Adipocyte (in vitro differentiated cells): Measurements from ENCODE around the gene TAS1R3.

Source experiments
- DNase-seq: peaks from one replicate; pipeline ENCODE4 v3.0.0-alpha.2; 2015; ENCODE audit warnings: low read depth
- H3K27me3 ChIP-seq: replicated peaks from 2 replicates; pipeline ENCODE4 v1.7.0; 2013; ENCODE audit warnings: mild to moderate bottlenecking, low read length, moderate library complexity; ENCODE audit not compliant: control insufficient read depth, insufficient read depth
- H3K36me3 ChIP-seq: 2 replicates; pipeline ENCODE4 v1.7.0; 2013; ENCODE audit warnings: low read length, mild to moderate bottlenecking, moderate library complexity; ENCODE audit not compliant: control insufficient read depth, insufficient read depth, severe bottlenecking
- H3K4me1 ChIP-seq: 2 replicates; pipeline ENCODE4 v1.7.0; 2013; ENCODE audit warnings: mild to moderate bottlenecking, low read length, moderate library complexity; ENCODE audit not compliant: control insufficient read depth, insufficient read depth
- H3K4me3 ChIP-seq: 2 replicates; pipeline ENCODE4 v1.7.0; 2013; ENCODE audit warnings: mild to moderate bottlenecking, low read length, moderate library complexity
- H3K9ac ChIP-seq: 2 replicates; pipeline ENCODE4 v1.7.0; 2013; ENCODE audit warnings: mild to moderate bottlenecking, low read length, moderate library complexity
- H3K9me3 ChIP-seq: 2 replicates; pipeline ENCODE4 v1.7.0; 2013; ENCODE audit warnings: mild to moderate bottlenecking, low read length, moderate library complexity; ENCODE audit not compliant: control insufficient read depth

The TAS1R3 gene

DNA sequence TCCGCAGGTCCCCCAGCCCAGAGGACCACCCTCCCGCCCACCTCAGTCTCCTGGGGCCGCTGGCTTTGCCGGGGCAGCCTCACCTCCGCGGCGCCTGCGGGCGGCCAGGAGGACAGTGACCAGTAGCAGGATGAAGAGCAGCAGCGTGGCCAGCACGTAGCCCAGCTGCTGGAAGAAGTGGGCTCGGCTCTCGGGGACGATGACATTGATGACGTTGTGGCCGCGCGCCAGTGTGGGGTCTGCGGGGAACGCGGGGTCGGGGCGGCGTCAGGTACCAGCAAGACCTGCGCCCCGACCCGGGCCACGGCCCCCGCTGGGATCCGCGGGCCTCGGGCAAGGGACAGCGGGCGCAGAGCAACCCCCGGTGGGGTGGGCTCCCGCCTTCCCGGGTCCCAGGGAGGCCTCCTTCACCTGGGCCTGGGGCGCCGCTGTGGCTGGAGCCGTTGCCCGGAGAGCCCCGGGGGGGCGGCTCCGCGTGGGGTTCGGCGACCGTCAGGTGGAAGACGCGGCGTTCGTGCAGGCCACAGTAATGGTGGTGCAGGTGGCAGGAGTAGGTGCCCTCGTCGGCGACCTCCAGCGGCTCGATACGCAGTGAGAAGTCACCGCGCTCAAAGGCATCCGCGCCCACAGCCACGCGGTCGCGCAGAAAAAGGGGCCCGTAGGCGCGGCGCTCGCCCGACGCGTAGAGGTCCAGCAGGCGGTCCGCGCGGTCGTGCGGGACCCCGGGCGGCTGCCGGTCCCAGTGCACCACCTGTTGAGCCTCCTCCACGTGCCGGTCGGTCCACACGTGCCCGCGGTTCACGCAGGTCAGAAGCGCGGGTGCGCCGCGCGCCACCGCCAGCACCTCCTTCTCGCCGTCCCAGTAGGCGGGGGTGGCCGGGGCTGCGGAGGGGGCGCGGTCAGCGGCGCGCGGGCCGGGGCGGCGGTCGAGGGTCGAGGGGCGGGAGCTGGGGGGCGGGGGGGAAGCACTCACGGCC, 23.5 kb downstream of the TAS1R3 start:
- peaks cover 26% of the 10 kb centered on the region for H3K36me3 ChIP-seq
- peak overlapping the region; percentile 61 for H3K4me3 ChIP-seq
- H3K9ac ChIP-seq = peak overlapping the region; percentile 58
- no peaks in the 10 kb centered on the region for H3K27me3 ChIP-seq
- H3K9me3 ChIP-seq = no peaks in the 10 kb centered on the region
- DNase-seq = no peak
- H3K4me1 ChIP-seq = peaks cover 29% of the 10 kb centered on the region

DNA sequence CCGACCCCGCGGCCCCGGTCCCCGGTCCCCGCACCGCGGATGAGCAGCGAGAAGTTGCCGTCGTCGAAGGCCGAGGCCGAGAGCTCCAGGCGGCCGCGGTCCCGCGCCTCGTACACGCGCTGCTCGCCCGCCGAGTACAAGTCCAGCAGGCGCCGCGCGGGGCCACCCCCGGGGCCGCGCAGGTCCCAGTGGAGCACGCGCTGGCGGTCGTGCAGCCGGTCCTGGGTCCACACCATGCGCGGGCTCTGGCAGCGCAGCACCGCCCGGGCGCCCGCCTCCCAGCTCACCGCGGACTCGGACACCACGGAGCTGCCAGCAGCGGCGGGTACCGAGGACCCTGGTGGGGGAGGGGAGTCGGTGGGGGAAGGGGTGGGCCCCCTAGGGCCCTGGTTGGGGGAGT, 24.3 kb downstream of the TAS1R3 start:
- peaks cover 26% of the 10 kb centered on the region for H3K36me3 ChIP-seq
- H3K4me3 ChIP-seq = peak overlapping the region; percentile 58
- H3K27me3 ChIP-seq = no peaks in the 10 kb centered on the region
- no peaks in the 10 kb centered on the region for H3K9me3 ChIP-seq
- DNase-seq = peak; percentile 64
- peak overlapping the region; percentile 34 for H3K9ac ChIP-seq
- peaks cover 36% of the 10 kb centered on the region for H3K4me1 ChIP-seq

DNA sequence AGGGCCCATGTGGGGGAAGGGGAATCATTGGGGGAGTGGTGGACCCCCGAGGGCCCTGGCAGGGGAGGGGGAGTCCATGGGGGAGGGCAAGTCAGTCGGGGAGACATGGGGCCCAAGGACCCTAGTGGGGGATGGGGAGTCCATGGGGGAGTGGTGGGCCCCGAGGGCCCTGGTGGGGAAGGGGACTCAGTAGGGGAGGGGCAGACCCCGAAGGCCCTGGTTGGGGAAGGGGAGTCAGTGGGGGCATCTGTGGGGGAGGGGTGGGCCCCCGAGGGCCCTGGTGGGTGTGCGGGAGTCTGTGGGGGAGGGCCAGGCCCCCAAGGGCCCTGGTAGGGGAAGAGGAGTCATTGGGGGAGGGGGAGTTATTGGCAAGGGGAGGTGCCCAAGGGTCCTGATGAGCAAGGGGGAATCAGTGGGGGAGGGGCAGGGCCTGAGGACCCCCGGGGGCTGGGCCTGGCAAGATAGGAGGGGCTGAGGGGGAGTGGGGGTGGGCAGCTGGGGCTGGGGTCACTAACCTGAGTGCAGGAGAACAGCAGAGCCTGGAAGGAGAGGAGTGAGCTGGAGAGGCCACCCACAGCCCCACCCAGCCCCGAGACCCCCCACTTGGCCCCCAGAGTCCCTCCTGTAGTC, 25.2 kb downstream of the TAS1R3 start:
- Histone ChIP-seq H3K27me3 (no peaks in the 10 kb centered on the region), H3K9ac (peak overlapping the region; percentile 100), H3K36me3 (peaks cover 26% of the 10 kb centered on the region), H3K4me1 (peaks cover 42% of the 10 kb centered on the region), H3K4me3 (peak overlapping the region; percentile 89), H3K9me3 (no peaks in the 10 kb centered on the region)
- DNase-seq = no peak

DNA sequence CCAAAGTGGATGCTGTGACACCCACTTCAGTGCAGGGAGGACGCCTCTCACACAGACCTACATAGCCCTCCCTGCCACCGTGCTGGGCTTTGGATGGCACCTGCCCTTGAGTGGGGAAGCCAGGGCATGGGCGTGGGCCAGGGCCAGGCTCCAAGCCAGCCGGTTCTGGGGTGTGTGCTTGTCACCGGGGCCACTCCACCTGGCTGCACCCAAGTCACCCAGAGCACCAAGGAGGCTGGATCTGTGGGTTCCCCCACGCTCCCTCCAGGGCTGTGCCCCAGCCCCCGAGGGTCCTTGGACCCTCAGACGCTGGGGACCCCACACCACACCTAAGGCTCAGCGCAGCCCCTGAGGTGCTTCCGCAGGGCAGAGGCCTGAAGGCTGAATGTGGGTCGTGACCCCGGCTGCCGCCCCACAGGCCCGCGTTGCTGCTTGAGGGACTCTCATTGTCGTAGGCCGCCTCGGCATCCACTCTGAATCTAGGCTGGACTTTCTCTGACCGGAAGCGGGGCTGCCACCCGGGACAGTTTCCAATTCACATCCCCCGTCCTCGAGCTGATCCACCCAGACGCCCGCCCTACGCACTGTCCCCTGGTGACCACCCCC, 25.8 kb downstream of the TAS1R3 start:
- Histone ChIP-seq H3K4me1 (peaks cover 48% of the 10 kb centered on the region), H3K36me3 (peaks cover 26% of the 10 kb centered on the region), H3K9ac (peak overlapping the region; percentile 100), H3K4me3 (peak overlapping the region; percentile 89), H3K9me3 (no peaks in the 10 kb centered on the region), H3K27me3 (no peaks in the 10 kb centered on the region)
- DNase-seq = peak; percentile 55

DNA sequence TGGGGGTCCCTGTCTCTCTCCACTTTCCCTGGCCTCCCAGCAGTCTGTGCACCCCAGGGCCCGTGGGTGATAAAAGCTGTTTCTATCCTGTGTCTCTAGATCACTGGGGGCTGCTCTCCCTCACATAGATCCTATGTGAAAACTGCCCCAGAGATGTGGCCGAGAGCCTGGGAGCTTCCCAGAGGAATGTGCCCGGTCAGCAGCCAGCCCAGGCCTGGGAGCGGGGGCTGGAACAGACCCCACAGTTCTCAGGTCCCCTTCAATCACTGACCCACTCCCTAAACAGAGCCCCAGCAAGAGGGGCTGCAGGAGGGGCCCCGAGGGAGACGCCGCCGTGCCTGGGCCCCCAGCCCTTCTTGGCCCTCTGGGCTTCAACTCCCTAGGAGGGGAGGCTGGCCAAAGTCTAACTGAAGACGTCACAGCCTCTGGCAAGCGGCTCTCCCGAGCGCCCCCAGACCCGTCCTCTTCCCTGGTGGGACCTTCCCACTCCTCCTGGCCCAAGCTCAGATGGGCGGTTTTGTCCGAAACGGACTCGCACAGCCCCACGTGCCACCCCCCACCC, 26.9 kb downstream of the TAS1R3 start:
- H3K27me3 ChIP-seq = no peaks in the 10 kb centered on the region
- H3K9ac ChIP-seq = peak overlapping the region; percentile 100
- H3K4me1 ChIP-seq = peaks cover 43% of the 10 kb centered on the region
- H3K36me3 ChIP-seq = peaks cover 19% of the 10 kb centered on the region
- H3K4me3 ChIP-seq = peak overlapping the region; percentile 89
- H3K9me3 ChIP-seq = no peaks in the 10 kb centered on the region
- DNase-seq = peak; percentile 56

DNA sequence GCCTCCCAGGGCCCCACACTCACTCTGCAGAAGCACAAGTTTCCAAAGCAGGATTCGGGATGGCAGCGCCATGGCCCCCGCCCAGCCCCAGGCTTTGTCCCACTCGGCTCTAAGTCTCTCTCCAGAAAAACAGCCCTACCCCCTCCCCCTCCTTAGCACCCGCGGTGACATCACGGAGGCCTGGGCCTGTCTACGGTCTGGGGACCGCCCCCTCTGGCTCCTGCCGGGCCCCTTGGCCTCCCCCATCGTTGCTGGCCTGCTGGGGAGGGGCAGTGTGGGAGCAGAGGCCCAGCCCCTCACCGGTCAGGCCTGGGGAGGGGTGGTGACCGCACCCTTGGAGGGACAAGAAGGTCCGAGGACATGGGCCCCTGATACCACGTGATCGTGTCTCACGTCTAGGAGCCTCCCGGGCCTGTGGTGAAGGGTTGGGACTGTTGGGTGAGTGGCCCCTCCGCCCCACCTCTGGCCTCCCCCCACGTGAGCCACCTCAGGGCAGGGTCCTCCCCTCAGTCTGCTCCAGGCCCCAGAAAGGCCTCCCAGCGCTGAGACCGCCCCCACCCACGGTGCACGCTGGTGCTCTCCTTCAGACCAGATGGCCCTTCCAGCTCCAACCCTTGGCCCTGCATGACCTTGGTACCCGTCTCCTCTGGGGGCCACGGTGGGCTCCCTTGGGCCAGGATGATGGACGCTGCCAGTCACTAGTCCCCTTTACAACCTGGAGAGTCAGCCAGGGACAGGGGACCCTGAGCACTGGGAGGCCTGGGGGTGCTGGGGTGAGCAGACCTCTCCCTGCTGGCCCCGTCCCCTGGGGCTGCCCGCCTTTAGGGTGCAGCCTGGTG, 27.6 kb downstream of the TAS1R3 start, which contains the start of gene MXRA8:
TSS of gene MXRA8 (minus strand) at position 123 of the 839 bp plus-strand sequence. CDS start at position 72, 51 bp downstream.
- H3K4me1 ChIP-seq = peaks cover 37% of the 10 kb centered on the region
- DNase-seq = peak; percentile 95
- H3K9ac ChIP-seq = peak within 1 kb of the TSS; percentile 100
- H3K36me3 ChIP-seq = peaks cover 12% of the 10 kb centered on the region
- peak within 1 kb of the TSS; percentile 89 for H3K4me3 ChIP-seq
- no peaks in the 10 kb centered on the region for H3K9me3 ChIP-seq
- no peaks in the 10 kb centered on the region for H3K27me3 ChIP-seq

DNA sequence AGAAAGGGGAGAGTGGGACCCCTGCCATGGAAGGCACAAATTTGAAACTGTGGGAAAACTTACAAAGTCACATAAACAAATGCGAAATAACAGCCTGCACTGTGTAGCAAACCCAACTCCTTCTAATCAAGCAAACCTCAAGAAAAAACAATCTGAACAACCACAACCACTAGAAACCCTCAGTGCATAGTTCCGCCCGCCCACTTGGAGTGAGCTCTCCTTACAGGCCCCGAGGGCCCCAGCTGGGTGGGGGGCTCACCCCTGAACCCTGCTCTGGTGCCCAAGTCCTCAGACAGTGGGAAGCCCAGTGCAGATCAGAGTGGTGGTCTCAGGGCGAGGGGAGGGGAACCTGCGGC, 28.2 kb downstream of the TAS1R3 start:
- Histone ChIP-seq H3K9ac (peak overlapping the region; percentile 100), H3K27me3 (no peaks in the 10 kb centered on the region), H3K36me3 (peaks cover 6% of the 10 kb centered on the region), H3K4me1 (peaks cover 35% of the 10 kb centered on the region), H3K9me3 (no peaks in the 10 kb centered on the region), H3K4me3 (peak overlapping the region; percentile 89)
- DNase-seq = peak; percentile 85

DNA sequence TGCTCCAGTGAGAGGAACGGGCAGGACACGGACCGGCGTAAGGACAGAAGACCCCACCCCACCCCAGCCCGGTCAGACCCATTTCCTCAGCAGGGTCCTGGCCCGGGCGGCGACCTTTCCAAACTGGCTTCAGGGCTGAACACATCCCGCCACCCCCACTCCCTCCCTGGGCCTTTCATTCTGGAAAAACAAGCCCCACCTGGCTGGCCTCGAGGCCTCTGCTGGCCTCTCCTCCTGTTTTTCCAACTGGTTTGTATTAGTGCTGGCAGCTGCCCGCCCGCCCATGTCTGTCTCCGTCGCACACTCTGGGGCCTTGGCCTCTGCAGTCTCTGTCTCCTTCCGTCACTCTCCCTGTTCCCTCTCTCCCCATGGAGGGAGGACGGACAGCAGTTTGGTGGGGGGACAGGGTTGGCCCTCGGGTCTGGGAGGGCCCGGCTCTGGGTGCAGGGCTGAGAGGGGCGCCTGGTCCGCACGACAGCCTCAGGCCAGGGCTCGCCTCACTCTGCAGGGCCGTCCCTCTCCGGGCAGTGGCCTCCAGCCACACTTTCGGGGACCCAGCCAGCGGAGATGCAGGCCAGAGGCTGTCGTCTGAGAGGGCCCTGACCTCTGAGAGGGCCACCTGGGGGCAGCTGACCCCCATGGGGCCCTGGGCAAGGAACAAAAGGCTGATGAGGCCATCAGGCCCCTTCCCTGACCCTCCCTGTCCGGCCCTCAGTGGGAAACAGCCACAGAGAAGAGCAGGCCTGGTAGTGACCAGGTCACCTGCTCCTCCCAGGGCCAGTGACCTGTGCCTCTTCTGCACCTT, 28.8 kb downstream of the TAS1R3 start:
- no peaks in the 10 kb centered on the region for H3K36me3 ChIP-seq
- H3K9ac ChIP-seq = peak overlapping the region; percentile 100
- H3K9me3 ChIP-seq = no peaks in the 10 kb centered on the region
- no peaks in the 10 kb centered on the region for H3K27me3 ChIP-seq
- peak; percentile 92 for DNase-seq
- peak overlapping the region; percentile 89 for H3K4me3 ChIP-seq
- H3K4me1 ChIP-seq = peaks cover 35% of the 10 kb centered on the region

DNA sequence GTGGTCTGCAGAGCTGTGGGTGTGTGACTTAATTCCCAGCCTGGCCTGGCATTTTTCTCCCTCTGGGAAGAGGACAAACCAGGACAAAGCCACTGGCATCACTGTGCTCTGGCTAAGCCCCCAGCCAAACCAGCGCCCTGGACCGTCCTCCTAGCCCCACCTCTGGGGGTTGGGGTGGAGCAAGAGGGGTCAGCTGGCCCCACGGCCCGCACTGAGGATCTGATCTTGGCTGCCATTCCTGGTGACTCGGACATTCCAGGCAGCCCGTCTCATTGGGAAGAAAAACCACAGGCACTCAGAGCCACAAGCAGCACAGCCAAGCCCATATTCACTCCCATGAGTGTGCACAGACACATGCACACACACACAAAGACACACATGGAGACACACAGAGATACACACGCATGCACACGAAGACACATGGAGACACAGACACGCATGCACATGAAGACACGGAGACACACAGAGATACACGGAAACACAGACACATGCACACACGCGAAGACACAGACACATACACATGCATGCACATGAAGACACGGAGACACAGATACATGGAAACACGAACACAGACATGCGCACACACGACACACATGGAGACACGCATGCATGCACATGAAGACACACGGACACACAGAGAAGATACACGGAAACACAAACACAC, 29.6 kb downstream of the TAS1R3 start:
- peak overlapping the region; percentile 68 for H3K4me3 ChIP-seq
- H3K4me1 ChIP-seq = peaks cover 35% of the 10 kb centered on the region
- no peaks in the 10 kb centered on the region for H3K27me3 ChIP-seq
- no peaks in the 10 kb centered on the region for H3K36me3 ChIP-seq
- peak; percentile 92 for DNase-seq
- peak overlapping the region; percentile 100 for H3K9ac ChIP-seq
- no peaks in the 10 kb centered on the region for H3K9me3 ChIP-seq
